GM21528 (cell line): Measurements from ENCODE around the gene TMEM208.
A peak's percentile ranks its signal among the peaks of the same experiment; 100 is the strongest.

Experiments
- ATAC-seq: cut with Tn5 transposase; IDR thresholded peaks from one replicate; pipeline ENCODE4 v1.9.1; 2021; ENCODE audit warnings: mild to moderate bottlenecking, moderate library complexity; ENCODE audit not compliant: unreplicated experiment, low FRiP score

The TMEM208 gene

GRCh38 chr16:67226804-67227566 lies at the start of gene TMEM208:
TMEM208 (plus strand) TSS chr16:67227130; CDS start chr16:67227219, 89 bp downstream.
- peak; percentile 84 for ATAC-seq

GRCh38 chr16:67177743-67178699 lies 48.9 kb upstream of the TMEM208 start:
- no peak for ATAC-seq

GRCh38 chr16:67179421-67180080 lies 47.4 kb upstream of the TMEM208 start:
- no peak for ATAC-seq

GRCh38 chr16:67180166-67180565 lies 46.8 kb upstream of the TMEM208 start:
- ATAC-seq: no peak

- ATAC-seq: no peak
Observed at GRCh38 chr16:67181346-67181745, 45.6 kb upstream of the TMEM208 start.

- ATAC-seq: no peak
Observed at GRCh38 chr16:67182288-67182687, 44.6 kb upstream of the TMEM208 start.

- no peak for ATAC-seq
Observed at GRCh38 chr16:67183284-67183626, 43.7 kb upstream of the TMEM208 start.

- peak; percentile 91 for ATAC-seq
Observed at GRCh38 chr16:67183627-67184452, 43.1 kb upstream of the TMEM208 start, which contains the start of gene MATCAP1. MATCAP1 (minus strand) TSS chr16:67183963; CDS start chr16:67180610, 3,353 bp downstream.

- no peak for ATAC-seq
Observed at GRCh38 chr16:67184453-67184994, 42.4 kb upstream of the TMEM208 start.

- no peak for ATAC-seq
Observed at GRCh38 chr16:67184995-67185650, 41.8 kb upstream of the TMEM208 start.

GRCh38 chr16:67185651-67186134 lies 41.2 kb upstream of the TMEM208 start:
- ATAC-seq: no peak

GRCh38 chr16:67186550-67186950 lies 40.4 kb upstream of the TMEM208 start:
- ATAC-seq: no peak

GRCh38 chr16:67187175-67187890 lies 39.6 kb upstream of the TMEM208 start:
- no peak for ATAC-seq

GRCh38 chr16:67188323-67188722 lies 38.6 kb upstream of the TMEM208 start:
- ATAC-seq: no peak

GRCh38 chr16:67188798-67189197 lies 38.1 kb upstream of the TMEM208 start:
- ATAC-seq: no peak

GRCh38 chr16:67190041-67190440 lies 36.9 kb upstream of the TMEM208 start, which contains the start of gene EXOC3L1:
EXOC3L1 (minus strand) TSS chr16:67190136; CDS start chr16:67189676, 460 bp downstream.
- ATAC-seq: no peak

GRCh38 chr16:67190448-67191399 lies 36.2 kb upstream of the TMEM208 start:
- no peak for ATAC-seq
